Activated naive CD4-positive, alpha-beta T cell treated with anti-CD3 and anti-CD28 coated beads, Interleukin-2, amount 10 ng/mL, durations not matched to agents 7 days and 5 days (primary cell): Measurements from ENCODE around the gene ARHGEF4.

Experiments used
- CTCF ChIA-PET: fragments of 350-600 bp; sonication (Branson Sonifier 250); formaldehyde crosslinking; loops from one replicate; lab custom pipeline; 2021; ENCODE audit warnings: antibody characterized with exemption; lab: Charles Lee
- DNase-seq: peaks from one replicate; pipeline ENCODE4 v3.0.0-alpha.2; 2020
- H3K27ac Mint-ChIP-seq: one replicate; pipeline ENCODE4 v1.8.0; 2021; ENCODE audit warnings: mild to moderate bottlenecking, moderate library complexity, mixed read lengths
- H3K27me3 Mint-ChIP-seq: one replicate; pipeline ENCODE4 v1.8.0; 2021; ENCODE audit warnings: mild to moderate bottlenecking, mixed read lengths
- H3K36me3 Mint-ChIP-seq: one replicate; pipeline ENCODE4 v1.8.0; 2021; ENCODE audit warnings: mixed read lengths
- H3K4me1 Mint-ChIP-seq: one replicate; pipeline ENCODE4 v1.8.0; 2021; ENCODE audit warnings: mixed read lengths
- H3K4me3 Mint-ChIP-seq: one replicate; pipeline ENCODE4 v1.8.0; 2021; ENCODE audit warnings: mild to moderate bottlenecking, moderate library complexity, mixed read lengths
- H3K9me3 Mint-ChIP-seq: one replicate; pipeline ENCODE4 v1.8.0; 2021; ENCODE audit warnings: mixed read lengths

The ARHGEF4 gene

DNA sequence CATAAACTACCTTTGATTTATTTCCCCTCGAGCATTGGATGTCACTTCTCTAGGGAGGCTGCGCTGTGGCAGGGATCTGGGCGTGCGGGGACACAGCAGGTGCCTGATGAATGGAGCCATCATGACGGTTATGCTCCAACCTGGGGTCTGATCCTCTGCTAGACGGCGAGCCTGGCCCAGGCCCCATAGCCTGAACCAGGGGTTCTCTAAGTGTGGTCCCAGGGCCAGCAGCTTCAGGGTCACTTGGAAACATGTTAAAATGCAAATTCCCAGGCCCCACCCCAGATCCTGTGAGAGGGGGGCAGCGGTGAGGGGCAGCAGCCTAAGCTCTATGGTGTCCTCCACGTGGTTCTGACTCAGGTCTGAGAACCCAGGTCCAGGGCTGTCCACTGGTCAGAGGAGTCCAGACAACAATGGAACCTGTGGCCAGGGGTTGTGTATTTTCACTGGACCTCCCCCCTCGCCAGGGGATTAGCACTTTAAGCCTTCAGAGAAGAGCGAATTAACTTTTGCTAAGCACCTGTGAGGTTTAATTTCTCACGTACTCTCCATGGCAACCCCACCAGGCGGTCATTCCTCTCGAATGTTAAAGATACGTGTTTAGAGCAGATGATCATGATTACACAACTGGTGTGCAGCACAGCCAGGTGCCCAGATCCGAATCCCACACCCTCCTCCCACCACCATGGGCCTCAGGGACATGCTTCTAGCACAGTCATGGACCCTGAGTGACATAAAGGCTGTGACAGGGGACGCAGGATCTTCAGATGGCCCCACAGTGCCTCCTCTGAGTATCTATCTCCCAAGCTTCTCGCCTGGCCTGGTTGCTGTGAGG is 1.6 kb upstream of the ARHGEF4 start:
- Mint-ChIP-seq H3K9me3 (no peaks in the 10 kb centered on the region), H3K36me3 (no peaks in the 10 kb centered on the region), H3K4me3 (no peak overlapping the region), H3K4me1 (no peaks in the 10 kb centered on the region), H3K27me3 (peaks cover 88% of the 10 kb centered on the region), H3K27ac (no peak overlapping the region)
- no peak for DNase-seq
- CTCF ChIA-PET, result interaction anchor here (1.4 kb wide), 2 partner anchors 38 to 39 kb away, joined by 3 to 6 read pairs; no protein-coding TSS in a partner anchor

DNA sequence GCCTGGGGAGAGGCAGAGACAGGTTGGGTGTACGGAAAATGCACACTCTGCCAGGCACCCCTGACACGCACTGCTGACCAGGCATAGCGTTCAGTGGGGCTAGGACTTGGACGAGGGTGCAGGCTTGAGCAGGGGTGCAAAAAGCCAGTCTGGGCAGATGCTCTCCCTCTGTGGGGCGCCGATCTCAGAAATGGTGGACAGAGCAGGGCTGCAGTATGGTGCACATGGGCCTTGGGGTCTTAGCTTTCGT is 1.0 kb upstream of the ARHGEF4 start:
- H3K4me1 Mint-ChIP-seq, result no peaks in the 10 kb centered on the region

DNA sequence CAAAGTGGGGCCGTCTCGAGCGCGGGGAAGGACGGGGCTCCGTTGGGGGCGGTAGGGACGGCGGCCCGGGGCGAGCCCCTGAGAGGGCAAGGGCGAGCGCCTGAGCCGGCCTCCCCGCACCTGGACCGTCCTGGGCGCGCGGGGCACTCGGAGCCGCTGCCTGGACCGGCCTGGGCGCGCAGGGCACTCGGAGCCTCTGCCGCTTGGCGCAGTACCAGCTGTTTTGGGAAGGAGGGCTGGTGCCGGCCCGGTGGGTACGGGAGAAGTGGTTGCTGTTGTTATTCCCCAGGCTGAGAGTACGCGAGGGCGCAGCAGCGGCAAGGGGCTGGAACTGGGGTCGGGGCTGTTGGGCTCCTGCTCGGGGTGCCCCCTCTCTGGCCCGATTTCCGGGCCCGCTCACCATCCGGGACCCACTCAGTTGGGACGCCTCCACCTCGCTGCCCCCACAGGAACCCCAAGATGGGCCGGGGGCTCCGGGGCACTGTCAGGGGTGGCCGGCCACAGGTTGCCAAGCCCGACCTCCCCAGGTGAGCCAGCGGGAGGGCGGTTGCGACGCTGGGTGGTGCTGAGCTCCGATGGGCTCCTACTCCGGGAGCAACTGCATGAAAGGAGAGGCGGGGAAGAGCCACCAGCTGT is 579 bp downstream of the ARHGEF4 start:
- H3K36me3 Mint-ChIP-seq, result no peaks in the 10 kb centered on the region
- no peaks in the 10 kb centered on the region for H3K4me1 Mint-ChIP-seq
- H3K4me3 Mint-ChIP-seq, result no peak overlapping the region
- no peak overlapping the region for H3K27ac Mint-ChIP-seq
- H3K9me3 Mint-ChIP-seq, result no peaks in the 10 kb centered on the region
- CTCF ChIA-PET, result no interaction called here
- peaks cover 93% of the 10 kb centered on the region for H3K27me3 Mint-ChIP-seq
- no peak for DNase-seq

More for the DNA sequence above, 1.0 kb upstream of the ARHGEF4 start:
- CTCF ChIA-PET, result interaction anchor here (1.4 kb wide), 1 partner anchor 38 kb away, joined by 6 read pairs; no protein-coding TSS in a partner anchor
- no peaks in the 10 kb centered on the region for H3K9me3 Mint-ChIP-seq
- H3K4me3 Mint-ChIP-seq, result no peak overlapping the region
- no peaks in the 10 kb centered on the region for H3K36me3 Mint-ChIP-seq
- no peak for DNase-seq
- H3K27ac Mint-ChIP-seq, result no peak overlapping the region
- H3K27me3 Mint-ChIP-seq, result peaks cover 94% of the 10 kb centered on the region

DNA sequence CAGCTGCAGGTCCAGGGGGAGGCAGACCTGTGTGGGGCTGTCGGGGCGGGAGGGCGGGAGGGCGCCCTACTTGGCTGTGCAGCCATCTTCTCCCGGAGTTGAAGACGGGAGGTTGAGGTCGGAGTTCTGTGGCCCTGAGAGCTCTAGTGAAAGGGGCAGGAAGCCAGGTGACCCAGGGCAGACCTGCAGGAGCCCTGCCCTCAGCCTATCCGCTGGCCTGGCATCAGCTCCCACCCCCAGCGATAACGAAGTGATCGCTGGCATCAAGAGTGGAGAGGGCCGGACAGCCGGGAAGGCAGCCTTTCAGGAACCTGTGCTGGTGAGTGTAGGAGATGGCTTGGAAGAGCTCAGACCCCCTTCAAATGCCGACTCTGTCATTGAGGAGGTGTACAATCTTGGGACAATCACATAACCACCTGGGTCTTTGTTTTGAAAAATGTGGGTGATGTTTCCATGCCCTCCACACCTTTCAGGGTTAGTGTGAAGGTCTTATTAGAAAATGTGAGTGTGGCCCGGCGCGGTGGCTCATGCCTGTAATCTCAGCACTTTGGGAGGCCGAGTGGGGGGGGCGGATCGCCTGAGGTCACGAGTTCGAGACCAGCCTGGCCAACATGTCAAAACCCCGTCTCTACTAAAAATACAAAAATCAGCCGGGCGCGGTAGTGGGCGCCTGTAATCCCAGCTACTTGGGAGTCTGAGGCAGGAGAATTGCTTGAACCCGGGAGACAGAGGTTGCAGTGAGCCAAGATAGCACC is 1.3 kb downstream of the ARHGEF4 start:
- H3K27ac Mint-ChIP-seq, result no peak overlapping the region
- no peak overlapping the region for H3K4me3 Mint-ChIP-seq
- H3K36me3 Mint-ChIP-seq, result no peaks in the 10 kb centered on the region
- peaks cover 93% of the 10 kb centered on the region for H3K27me3 Mint-ChIP-seq
- no peak for DNase-seq
- CTCF ChIA-PET, result no interaction called here
- no peaks in the 10 kb centered on the region for H3K9me3 Mint-ChIP-seq
- no peaks in the 10 kb centered on the region for H3K4me1 Mint-ChIP-seq

DNA sequence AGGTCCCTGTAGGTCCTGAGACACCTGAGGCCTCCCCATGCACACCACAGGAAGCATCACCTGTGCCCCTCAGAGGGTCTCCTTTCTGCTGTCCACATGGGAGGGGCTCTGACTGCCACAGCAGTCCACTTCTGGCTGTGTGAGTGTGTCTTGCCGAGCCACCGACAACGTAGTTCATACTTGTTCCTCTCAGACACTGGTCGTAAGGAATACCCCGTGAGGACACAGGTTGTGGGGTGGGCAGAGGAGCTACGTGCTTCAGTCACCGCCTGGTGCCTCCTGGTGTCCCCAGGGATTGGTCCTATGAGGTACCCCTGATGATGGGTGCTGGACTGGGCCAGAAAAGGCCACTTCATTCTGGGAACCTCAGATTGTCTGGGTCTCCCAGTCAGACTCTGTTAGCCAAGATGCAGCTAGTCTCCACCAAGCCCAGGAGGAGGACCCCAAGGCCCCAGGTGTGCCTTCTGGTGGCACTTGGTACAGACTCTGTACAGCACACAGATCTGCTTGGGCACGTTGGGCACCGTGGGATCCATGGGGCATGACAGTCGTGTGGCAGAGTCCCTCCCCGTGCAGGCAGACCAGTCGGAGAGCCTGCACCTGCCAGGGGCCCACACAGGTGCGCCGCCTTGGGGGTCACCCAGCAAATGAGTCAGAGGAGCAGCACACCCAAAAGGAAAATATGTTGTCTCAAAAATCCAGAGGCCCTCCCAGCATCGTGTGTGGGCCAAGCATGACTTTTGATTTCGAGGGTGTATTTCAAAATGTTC is 2.5 kb downstream of the ARHGEF4 start:
- no peak overlapping the region for H3K27ac Mint-ChIP-seq
- H3K4me1 Mint-ChIP-seq, result no peaks in the 10 kb centered on the region
- CTCF ChIA-PET, result no interaction called here
- H3K36me3 Mint-ChIP-seq, result no peaks in the 10 kb centered on the region
- no peak overlapping the region for H3K4me3 Mint-ChIP-seq
- no peaks in the 10 kb centered on the region for H3K9me3 Mint-ChIP-seq
- no peak for DNase-seq
- H3K27me3 Mint-ChIP-seq, result peaks cover 85% of the 10 kb centered on the region

DNA sequence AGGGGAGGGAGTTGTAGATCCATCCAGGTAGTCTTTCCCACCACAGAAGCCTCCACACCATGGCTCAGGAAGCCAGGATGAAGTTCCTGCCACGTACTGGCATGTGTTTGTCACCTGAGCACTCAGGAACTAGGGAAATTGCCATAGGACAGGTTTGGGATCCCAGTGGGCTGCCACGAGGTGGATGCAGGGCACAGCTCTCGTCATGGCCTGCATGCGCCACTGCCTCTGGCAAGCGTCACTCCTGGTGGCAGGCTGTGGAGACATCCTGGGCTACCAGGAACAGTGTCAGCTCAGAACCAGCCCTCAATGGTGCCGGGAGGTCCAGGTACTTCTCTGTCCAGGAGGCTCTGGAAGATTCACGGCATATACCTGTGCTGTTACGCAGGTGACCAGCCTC is 3.8 kb downstream of the ARHGEF4 start:
- Mint-ChIP-seq H3K36me3 (no peaks in the 10 kb centered on the region), H3K9me3 (no peaks in the 10 kb centered on the region), H3K4me1 (no peaks in the 10 kb centered on the region), H3K27me3 (peaks cover 72% of the 10 kb centered on the region), H3K27ac (no peak overlapping the region), H3K4me3 (no peak overlapping the region)
- DNase-seq, result no peak
- CTCF ChIA-PET, result no interaction called here

DNA sequence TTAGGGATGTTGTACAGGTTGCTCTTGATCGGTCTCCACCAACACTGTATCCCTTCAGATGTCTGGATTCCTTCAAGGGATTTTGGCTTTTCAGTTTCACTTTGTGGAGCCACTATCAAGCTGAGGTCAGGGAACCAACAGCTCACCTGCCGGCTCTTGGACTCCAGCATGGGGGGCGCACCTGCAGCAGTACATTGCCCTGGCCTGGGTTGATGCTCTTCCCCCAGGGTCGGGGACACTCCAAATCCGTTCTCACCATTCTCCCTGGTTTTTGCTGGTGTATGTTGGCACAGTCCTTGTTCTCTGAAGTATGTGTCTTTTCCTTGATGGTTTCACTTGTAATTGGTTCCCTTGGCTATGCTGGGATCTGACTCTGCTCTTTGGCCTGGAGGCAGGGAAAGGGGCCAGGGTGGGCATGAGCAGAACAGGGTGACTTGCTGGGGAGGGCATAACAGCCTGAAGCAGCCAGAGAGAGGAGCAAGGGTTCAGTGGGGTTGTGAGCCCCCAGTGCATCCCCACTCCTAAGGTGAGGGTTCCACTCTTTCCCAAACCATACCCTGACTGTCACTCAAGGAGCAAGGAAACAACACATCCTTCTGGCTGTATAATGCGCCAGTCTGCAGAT is 5.1 kb downstream of the ARHGEF4 start:
- Mint-ChIP-seq H3K4me1 (no peaks in the 10 kb centered on the region), H3K27ac (no peak overlapping the region), H3K27me3 (peaks cover 61% of the 10 kb centered on the region), H3K9me3 (no peaks in the 10 kb centered on the region), H3K4me3 (no peak overlapping the region), H3K36me3 (no peaks in the 10 kb centered on the region)
- CTCF ChIA-PET, result no interaction called here
- DNase-seq, result no peak

DNA sequence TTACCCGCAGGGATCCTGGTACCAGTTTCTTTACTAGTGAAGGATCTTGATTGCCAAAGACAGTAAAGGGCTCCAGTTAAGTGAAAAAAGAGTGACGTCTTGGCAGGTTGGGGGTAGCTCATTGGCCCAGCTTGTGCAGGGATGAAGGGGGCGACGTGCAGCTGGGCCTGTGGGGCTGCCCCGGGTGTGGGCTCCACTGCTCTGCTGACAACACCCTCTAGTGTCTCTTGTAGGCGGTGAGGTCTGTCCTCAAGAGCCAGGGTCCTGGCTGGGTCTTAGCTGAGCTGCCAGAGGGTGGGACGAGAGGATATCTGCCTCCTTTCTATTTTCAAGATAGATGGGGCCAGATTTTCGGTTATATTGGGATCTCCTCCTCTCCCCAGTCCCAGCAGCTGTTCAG is 6.1 kb downstream of the ARHGEF4 start:
- Mint-ChIP-seq H3K27ac (no peak overlapping the region), H3K4me1 (no peaks in the 10 kb centered on the region), H3K4me3 (no peak overlapping the region), H3K36me3 (no peaks in the 10 kb centered on the region), H3K9me3 (no peaks in the 10 kb centered on the region), H3K27me3 (peaks cover 53% of the 10 kb centered on the region)
- DNase-seq, result no peak
- CTCF ChIA-PET, result no interaction called here

DNA sequence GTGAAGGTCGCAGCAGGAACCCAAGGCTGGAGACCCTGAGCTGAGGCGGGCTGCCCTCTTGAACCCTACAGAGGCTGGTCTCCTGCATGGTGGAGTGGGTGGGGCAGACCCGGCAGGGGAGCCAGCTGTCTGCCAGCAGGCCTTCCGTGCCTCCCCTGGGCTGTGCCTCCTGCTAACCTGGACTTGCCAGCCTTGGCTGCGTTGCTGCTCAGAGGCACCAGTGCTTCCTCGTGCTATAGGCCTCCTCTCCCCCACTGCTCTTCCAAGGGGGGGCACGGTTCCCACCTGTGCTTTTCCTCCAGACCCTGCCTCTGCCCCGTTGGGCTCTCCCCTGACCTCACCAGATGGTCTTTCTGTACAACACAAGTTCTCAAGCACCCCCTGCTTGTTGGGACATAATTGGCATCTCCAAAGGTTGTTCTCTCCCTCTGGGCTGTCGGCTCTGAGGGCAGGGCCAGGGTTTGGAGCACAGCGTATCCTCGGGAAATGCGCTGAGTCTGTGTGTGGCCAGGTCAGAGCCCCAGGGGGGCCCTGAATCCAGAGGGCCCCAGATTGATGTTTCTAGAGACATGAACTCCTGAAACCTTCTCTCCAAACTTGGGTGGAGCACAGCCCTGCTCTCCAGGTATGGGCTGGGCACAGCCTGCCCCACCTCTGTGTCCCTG is 6.7 kb downstream of the ARHGEF4 start:
- Mint-ChIP-seq H3K9me3 (no peaks in the 10 kb centered on the region), H3K27ac (no peak overlapping the region)
- CTCF ChIA-PET, result interaction anchor here (1.5 kb wide), 1 partner anchor 46 kb away, joined by 4 read pairs; no protein-coding TSS in a partner anchor

DNA sequence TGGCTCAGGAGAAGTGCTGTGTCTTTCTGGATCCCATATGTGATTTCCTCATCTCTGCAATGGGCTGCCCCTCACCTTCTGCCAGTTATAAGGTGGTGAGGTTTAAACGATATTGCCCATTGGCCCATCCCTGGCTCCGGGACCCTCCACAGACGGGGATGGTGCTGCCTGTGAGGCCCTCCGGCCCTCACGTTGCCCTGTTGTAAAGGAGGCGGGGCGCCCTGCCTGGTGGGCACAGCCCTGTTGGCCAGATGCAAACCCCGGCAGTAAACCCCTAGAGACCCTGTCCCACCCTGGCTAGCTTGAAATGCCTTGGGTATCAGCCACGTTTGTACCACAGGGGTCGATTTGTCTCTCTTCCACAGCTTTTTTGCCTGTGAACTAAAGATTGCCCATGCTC is 7.4 kb downstream of the ARHGEF4 start:
- Mint-ChIP-seq H3K27ac (no peak overlapping the region), H3K4me3 (no peak overlapping the region), H3K36me3 (no peaks in the 10 kb centered on the region), H3K9me3 (no peaks in the 10 kb centered on the region), H3K4me1 (no peaks in the 10 kb centered on the region), H3K27me3 (peaks cover 39% of the 10 kb centered on the region)
- no peak for DNase-seq
- CTCF ChIA-PET, result interaction anchor here (1.5 kb wide), 2 partner anchors 30 to 47 kb away, joined by 3 to 4 read pairs; no protein-coding TSS in a partner anchor

More for the DNA sequence above, 6.7 kb downstream of the ARHGEF4 start:
- no peak for DNase-seq
- H3K27me3 Mint-ChIP-seq, result peaks cover 47% of the 10 kb centered on the region
- no peak overlapping the region for H3K4me3 Mint-ChIP-seq
- H3K4me1 Mint-ChIP-seq, result no peaks in the 10 kb centered on the region
- no peaks in the 10 kb centered on the region for H3K36me3 Mint-ChIP-seq

DNA sequence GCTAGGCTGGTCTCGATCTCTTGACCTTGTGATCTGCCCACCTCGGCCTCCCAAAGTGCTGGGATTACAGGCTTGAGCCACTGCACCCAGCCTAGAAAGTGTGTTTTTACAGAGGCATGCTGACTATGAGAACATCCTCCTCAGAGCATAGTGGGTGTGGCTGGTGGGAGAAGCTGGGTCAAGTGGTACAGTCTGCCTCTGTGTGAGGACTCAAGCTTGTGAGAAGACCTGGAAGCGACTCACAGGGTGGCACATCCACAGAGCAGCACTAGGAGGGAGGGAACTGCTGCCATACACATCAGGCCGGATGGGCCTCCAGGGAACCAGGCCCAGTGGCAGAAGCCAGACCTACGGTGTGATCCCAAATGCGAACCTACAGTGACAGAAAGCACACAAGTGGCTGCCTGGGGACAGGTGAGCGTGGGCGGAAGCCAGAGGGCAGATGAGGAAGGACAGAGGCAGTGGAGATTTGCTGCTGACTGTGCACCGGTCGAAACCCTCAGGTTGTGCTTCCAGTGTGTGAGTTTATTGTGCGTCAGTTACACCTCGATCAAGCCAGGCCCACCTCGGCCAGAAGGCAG is 8.9 kb downstream of the ARHGEF4 start:
- Mint-ChIP-seq H3K4me1 (no peaks in the 10 kb centered on the region), H3K4me3 (no peak overlapping the region), H3K36me3 (no peaks in the 10 kb centered on the region), H3K27ac (no peak overlapping the region), H3K27me3 (peaks cover 25% of the 10 kb centered on the region), H3K9me3 (no peaks in the 10 kb centered on the region)
- no peak for DNase-seq
- CTCF ChIA-PET, result interaction anchor here (1.5 kb wide), 1 partner anchor 28 kb away, joined by 3 read pairs; no protein-coding TSS in a partner anchor

DNA sequence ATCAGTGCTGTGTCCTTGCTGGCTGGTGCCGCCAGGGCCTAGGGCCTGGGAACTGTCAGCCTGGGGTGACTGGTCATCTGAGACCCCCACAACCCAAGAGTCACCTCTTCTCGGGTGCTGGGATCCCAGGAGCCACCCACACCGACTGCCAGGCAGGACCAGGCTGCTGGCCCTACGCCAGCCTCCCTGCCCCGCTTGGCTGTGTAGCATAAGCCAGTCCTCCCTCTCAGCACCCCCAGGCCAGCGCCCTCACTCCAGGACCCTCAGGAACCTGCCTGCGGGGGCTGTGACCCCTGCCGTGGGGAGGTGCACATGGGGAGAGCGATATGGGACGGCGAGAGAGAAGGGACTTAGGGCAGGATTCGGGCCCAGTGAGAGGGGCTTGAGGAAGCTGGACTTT is 9.5 kb downstream of the ARHGEF4 start:
- H3K27me3 Mint-ChIP-seq, result peaks cover 24% of the 10 kb centered on the region
- CTCF ChIA-PET, result no interaction called here
- H3K4me3 Mint-ChIP-seq, result no peak overlapping the region
- DNase-seq, result no peak
- H3K9me3 Mint-ChIP-seq, result no peaks in the 10 kb centered on the region
- no peaks in the 10 kb centered on the region for H3K36me3 Mint-ChIP-seq
- H3K27ac Mint-ChIP-seq, result no peak overlapping the region
- H3K4me1 Mint-ChIP-seq, result no peaks in the 10 kb centered on the region
